Activated CD4-positive, alpha-beta T cell treated with anti-CD3 and anti-CD28 coated beads for 4 hours (primary cell): ENCODE data around the gene ENO2.

Experiments
- DNase-seq, 2 donors: peaks; one replicate each; pipeline ENCODE4 v3.0.0-alpha.2; 2020

ENO2 gene

GRCh38 chr12:6950811-6951540 lies 36.6 kb downstream of the ENO2 start, which contains the start of gene PTPN6:
Gene PTPN6, plus strand, starts transcription at chr12:6951356. Its CDS starts 157 bp downstream, at chr12:6951513.
- peak; percentile 59 to 78 for DNase-seq

GRCh38 chr12:6951551-6952120 lies 37.3 kb downstream of the ENO2 start:
- no peak for DNase-seq

- DNase-seq: peak in 1 of 2 donors; percentile 47
Observed at GRCh38 chr12:6952121-6952862, 37.9 kb downstream of the ENO2 start.

- DNase-seq: no peak
Observed at GRCh38 chr12:6952863-6953441, 38.6 kb downstream of the ENO2 start.

GRCh38 chr12:6953442-6954315 lies 39.3 kb downstream of the ENO2 start:
- DNase-seq: peak; percentile 81 to 85

GRCh38 chr12:6954316-6955107 lies 40.1 kb downstream of the ENO2 start:
- peak in 1 of 2 donors; percentile 26 for DNase-seq

- no peak for DNase-seq
Observed at GRCh38 chr12:6955108-6956020, 41.0 kb downstream of the ENO2 start.

- peak in 1 of 2 donors; percentile 35 for DNase-seq
Observed at GRCh38 chr12:6956021-6956727, 41.8 kb downstream of the ENO2 start.

GRCh38 chr12:6957151-6957701 lies 42.8 kb downstream of the ENO2 start:
- no peak for DNase-seq

GRCh38 chr12:6957741-6958608 lies 43.6 kb downstream of the ENO2 start:
- peak in 1 of 2 donors; percentile 32 for DNase-seq

GRCh38 chr12:6958609-6959057 lies 44.3 kb downstream of the ENO2 start:
- DNase-seq: peak in 1 of 2 donors; percentile 26

- DNase-seq: peak; percentile 70 to 78
Observed at GRCh38 chr12:6959058-6959804, 44.9 kb downstream of the ENO2 start.

- DNase-seq: no peak
Observed at GRCh38 chr12:6959805-6960592, 45.6 kb downstream of the ENO2 start.

- peak in 1 of 2 donors; percentile 29 for DNase-seq
Observed at GRCh38 chr12:6960593-6961277, 46.4 kb downstream of the ENO2 start.

- DNase-seq: peak; percentile 96 to 98
Observed at GRCh38 chr12:6961278-6961694, 46.9 kb downstream of the ENO2 start.
